ENCODE results near the gene RGL1. TPM values are rescaled to one million over a fixed set of nuclear protein-coding genes. Genes with fewer than 3 reads are reported as not detected.

The RGL1 gene
- total RNA-seq, 2 donors from 2014 or later: 9.9 to 16.2 TPM

DNA sequence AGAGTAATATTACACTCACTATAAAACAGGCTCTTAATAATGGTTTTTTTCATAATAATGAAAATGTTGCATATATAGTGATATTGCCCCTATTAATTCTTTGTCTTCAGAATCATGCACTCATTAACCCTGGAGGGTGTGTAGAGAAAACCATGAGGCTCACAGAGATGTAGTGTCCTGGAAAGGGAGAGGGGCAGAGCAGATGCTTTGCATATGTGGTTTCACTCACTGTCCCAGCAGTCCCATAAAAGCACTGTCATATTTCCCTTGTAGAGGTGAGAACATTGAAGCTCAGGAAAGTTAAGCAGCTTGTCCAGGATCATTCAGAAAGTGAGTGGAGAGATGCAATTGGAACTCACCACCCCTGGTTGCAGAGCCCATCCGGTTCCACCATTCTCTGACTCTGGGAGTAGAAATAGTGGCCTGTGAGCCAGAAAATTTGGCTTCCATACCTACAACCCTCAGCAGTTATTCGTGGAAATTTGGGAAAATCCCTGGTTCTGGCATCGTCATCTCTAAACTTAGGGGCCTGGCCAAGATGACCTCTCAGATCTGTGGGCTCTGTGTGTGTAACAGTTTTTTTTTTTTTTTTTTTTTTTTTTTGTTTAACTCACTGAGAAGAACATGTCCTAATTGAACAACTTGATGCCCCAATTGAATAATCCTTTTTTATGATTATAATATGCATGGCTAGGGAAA is 86.4 kb downstream of the RGL1 start:
- 70 to 73% methylated on average over 3 of the region's 3 CpGs for WGBS, 2 donors
- intact Hi-C loops (cut with DNase I): no loop called here
- Histone ChIP-seq H3K27me3 (no peaks in the 10 kb centered on the region), H3K36me3 (replicated peaks in 1 of 2; ENCODE audit: insufficient read depth in 1 of 2, low read depth in 2 of 2) (peaks cover 0 to 2% of the 10 kb centered on the region in 2 donors), H3K4me1 (no peaks in the 10 kb centered on the region), H3K4me3 (no peak overlapping the region), H3K27ac (no peak overlapping the region), H3K9me3 (no peaks in the 10 kb centered on the region)
- TF ChIP-seq CTCF (IDR thresholded peaks at IDR 0.05): no peak
- no peak for TF ChIP-seq POLR2A (IDR thresholded peaks at IDR 0.05)
- ATAC-seq (no peak), DNase-seq (no peak)

DNA sequence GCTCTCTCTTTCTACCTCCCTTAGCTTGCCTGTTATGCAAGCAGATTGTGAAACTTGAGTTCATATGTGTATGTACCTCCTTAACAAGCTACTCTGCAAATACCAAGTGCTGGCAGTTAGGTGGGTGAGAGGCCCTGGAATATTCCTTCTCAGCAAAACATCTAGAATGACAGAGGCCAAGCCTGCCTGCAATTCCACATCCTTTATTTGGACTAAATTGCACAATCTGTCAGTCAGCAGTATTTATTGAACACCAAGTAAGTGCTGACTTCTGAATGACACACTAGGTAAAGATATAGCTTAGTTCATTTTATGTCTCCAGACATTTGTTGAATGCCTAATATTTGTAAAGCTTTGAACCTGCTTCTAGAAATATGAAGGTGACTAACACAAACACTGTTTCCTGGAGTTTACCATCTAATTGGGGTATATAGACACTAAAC is 87.5 kb downstream of the RGL1 start:
- DNase-seq: peak in 1 of 4 donors; percentile 33
- Histone ChIP-seq H3K4me1 (no peaks in the 10 kb centered on the region), H3K27me3 (no peaks in the 10 kb centered on the region), H3K4me3 (no peak overlapping the region), H3K27ac (no peak overlapping the region), H3K9me3 (no peaks in the 10 kb centered on the region), H3K36me3 (replicated peaks in 1 of 2; ENCODE audit: insufficient read depth in 1 of 2, low read depth in 2 of 2) (peaks cover 0 to 2% of the 10 kb centered on the region in 2 donors)
- intact Hi-C loops (cut with DNase I): no loop called here
- ATAC-seq: no peak
- TF ChIP-seq POLR2A (IDR thresholded peaks at IDR 0.05) (no peak), CTCF (IDR thresholded peaks at IDR 0.05) (no peak)

GRCh38 chr1:183893561-183894289 is 88.8 kb downstream of the RGL1 start:
- Histone ChIP-seq H3K4me1 (no peaks in the 10 kb centered on the region), H3K9me3 (no peaks in the 10 kb centered on the region), H3K36me3 (replicated peaks in 1 of 2; ENCODE audit: insufficient read depth in 1 of 2, low read depth in 2 of 2) (peaks cover 0 to 2% of the 10 kb centered on the region in 2 donors), H3K27me3 (no peaks in the 10 kb centered on the region), H3K27ac (no peak overlapping the region), H3K4me3 (no peak overlapping the region)
- DNase-seq (no peak), ATAC-seq (no peak)
- TF ChIP-seq POLR2A (IDR thresholded peaks at IDR 0.05) (no peak), CTCF (IDR thresholded peaks at IDR 0.05) (no peak)
- 48 to 69% methylated on average over 3 of the region's 3 CpGs for WGBS, 2 donors
- intact Hi-C loops (cut with DNase I): no loop called here

GRCh38 chr1:183894290-183894565 is 89.3 kb downstream of the RGL1 start:
- ATAC-seq (no peak), DNase-seq (no peak)
- Histone ChIP-seq H3K27me3 (no peaks in the 10 kb centered on the region), H3K27ac (no peak overlapping the region), H3K4me3 (no peak overlapping the region), H3K4me1 (no peaks in the 10 kb centered on the region), H3K36me3 (replicated peaks in 1 of 2; ENCODE audit: insufficient read depth in 1 of 2, low read depth in 2 of 2) (peaks cover 0 to 2% of the 10 kb centered on the region in 2 donors), H3K9me3 (no peaks in the 10 kb centered on the region)
- 70 to 75% methylated on average over 1 of the region's 1 CpG for WGBS, 2 donors
- TF ChIP-seq POLR2A (IDR thresholded peaks at IDR 0.05) (no peak), CTCF (IDR thresholded peaks at IDR 0.05) (no peak)
- intact Hi-C loops (cut with DNase I): no loop called here
